Hepatocyte (in vitro differentiated cells): ENCODE results near the gene RAB3C.

Source experiments
- EZH2phosphoT487 ChIP-seq: fragments of 200-600 bp; sonication (generic); IDR thresholded peaks from one replicate; pipeline ENCODE4 v1.6.1; 2018; ENCODE audit warnings: antibody characterized with exemption, mild to moderate bottlenecking, low read depth, moderate library complexity; ENCODE audit not compliant: unreplicated experiment, severe bottlenecking
- TF ChIP-seq, protein P1 (sequence below): fragments of 200-600 bp; sonication (generic); IDR thresholded peaks from 2 replicates; pipeline ENCODE4 v1.5.1; 2016; ENCODE audit warnings: antibody characterized with exemption, mild to moderate bottlenecking; ENCODE audit not compliant: poor library complexity

- TF ChIP-seq, protein P1, sequence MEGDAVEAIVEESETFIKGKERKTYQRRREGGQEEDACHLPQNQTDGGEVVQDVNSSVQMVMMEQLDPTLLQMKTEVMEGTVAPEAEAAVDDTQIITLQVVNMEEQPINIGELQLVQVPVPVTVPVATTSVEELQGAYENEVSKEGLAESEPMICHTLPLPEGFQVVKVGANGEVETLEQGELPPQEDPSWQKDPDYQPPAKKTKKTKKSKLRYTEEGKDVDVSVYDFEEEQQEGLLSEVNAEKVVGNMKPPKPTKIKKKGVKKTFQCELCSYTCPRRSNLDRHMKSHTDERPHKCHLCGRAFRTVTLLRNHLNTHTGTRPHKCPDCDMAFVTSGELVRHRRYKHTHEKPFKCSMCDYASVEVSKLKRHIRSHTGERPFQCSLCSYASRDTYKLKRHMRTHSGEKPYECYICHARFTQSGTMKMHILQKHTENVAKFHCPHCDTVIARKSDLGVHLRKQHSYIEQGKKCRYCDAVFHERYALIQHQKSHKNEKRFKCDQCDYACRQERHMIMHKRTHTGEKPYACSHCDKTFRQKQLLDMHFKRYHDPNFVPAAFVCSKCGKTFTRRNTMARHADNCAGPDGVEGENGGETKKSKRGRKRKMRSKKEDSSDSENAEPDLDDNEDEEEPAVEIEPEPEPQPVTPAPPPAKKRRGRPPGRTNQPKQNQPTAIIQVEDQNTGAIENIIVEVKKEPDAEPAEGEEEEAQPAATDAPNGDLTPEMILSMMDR, result no peak
- no peak for TF ChIP-seq EZH2phosphoT487
Observed at GRCh38 chr5:58622936-58623871, 40.3 kb downstream of the RAB3C start.
